Smooth muscle cell (in vitro differentiated cells): Measurements from ENCODE around the gene DENND5B. TPM values are rescaled to one million over a fixed set of nuclear protein-coding genes. Genes with fewer than 3 reads are reported as not detected.

Source experiments
- DNase-seq: peaks from one replicate; lab custom pipeline; 2025; ENCODE audit not compliant: unreplicated experiment; lab: John Stamatoyannopoulos, UW
- H2AFZ ChIP-seq: fragments of 200-600 bp; sonication (generic); 2 replicates; pipeline ENCODE4 v1.6.0; 2016; ENCODE audit warnings: antibody characterized with exemption, low read depth, mild to moderate bottlenecking
- H3F3A ChIP-seq: fragments of 200-600 bp; sonication (generic); 2 replicates; pipeline ENCODE4 v1.6.0; 2017; ENCODE audit warnings: antibody characterized with exemption, low read depth
- H3K27ac ChIP-seq: fragments of 200-600 bp; sonication (generic); 2 replicates; pipeline ENCODE4 v1.5.1; 2016; ENCODE audit warnings: low read depth, mild to moderate bottlenecking
- H3K27me3 ChIP-seq: fragments of 200-600 bp; sonication (generic); 2 replicates; pipeline ENCODE4 v1.6.1; 2016; ENCODE audit warnings: low read depth, mild to moderate bottlenecking
- H3K36me3 ChIP-seq: fragments of 200-600 bp; sonication (generic); 2 replicates; pipeline ENCODE4 v1.5.1; 2016; ENCODE audit warnings: low read depth
- H3K4me1 ChIP-seq: fragments of 200-600 bp; sonication (generic); 2 replicates; pipeline ENCODE4 v1.5.1; 2016; ENCODE audit warnings: low read depth
- H3K4me2 ChIP-seq: fragments of 200-600 bp; sonication (generic); 2 replicates; pipeline ENCODE4 v1.6.0; 2016; ENCODE audit warnings: mild to moderate bottlenecking
- H3K4me3 ChIP-seq: fragments of 200-600 bp; sonication (generic); 2 replicates; pipeline ENCODE4 v1.5.1; 2016; ENCODE audit warnings: mild to moderate bottlenecking
- H3K79me2 ChIP-seq: fragments of 200-600 bp; sonication (generic); 2 replicates; pipeline ENCODE4 v1.6.0; 2016; ENCODE audit warnings: low read depth, mild to moderate bottlenecking
- H3K9ac ChIP-seq: fragments of 200-600 bp; sonication (generic); 2 replicates; pipeline ENCODE4 v1.6.0; 2016; ENCODE audit warnings: low read depth
- H3K9me3 ChIP-seq: fragments of 200-600 bp; sonication (generic); replicated peaks from 2 replicates; pipeline ENCODE4 v1.5.1; 2016; ENCODE audit warnings: low read depth
- H4K20me1 ChIP-seq: fragments of 200-600 bp; sonication (generic); 2 replicates; pipeline ENCODE4 v1.6.0; 2016; ENCODE audit warnings: low read depth
- WGBS: methylation state at CpG from one replicate; pipeline ENCODE4 v1.1.7; 2016; ENCODE audit warnings: low lambda C conversion rate; 5-methylcytosine and 5-hydroxymethylcytosine counted together
- polyA plus RNA-seq: library from polyadenylated mRNA; unstranded; fragments of >200 nt; fragmentation: Nextera tagmentation; extraction: Ambion mirVana; gene quantifications from 2 replicates; pipeline ENCODE4 v1.2.1, GENCODE V29; 2016
- total RNA-seq: library from RNA; depleted of rRNA; stranded (reverse); fragments of >200 nt; gene quantifications from 2 replicates; pipeline ENCODE4 v1.2.3, GENCODE V29; 2014
- TF ChIP-seq, protein P1 (sequence below): fragments of 200-600 bp; sonication (generic); IDR thresholded peaks from 2 replicates; pipeline ENCODE4 v1.5.1; 2017; ENCODE audit warnings: borderline replicate concordance, mild to moderate bottlenecking, antibody characterized with exemption; ENCODE audit not compliant: insufficient read depth, poor library complexity, severe bottlenecking

DENND5B gene
- total and polyA plus RNA-seq, 2 experiments from 2014 or later, result 12.3 to 12.7 TPM

GRCh38 chr12:31465002-31465401 is 125.9 kb downstream of the DENND5B start:
- Histone ChIP-seq H4K20me1 (no peaks in the 10 kb centered on the region), H2AFZ (no peak overlapping the region), H3K4me3 (no peak overlapping the region), H3K36me3 (no peaks in the 10 kb centered on the region), H3K9me3 (no peaks in the 10 kb centered on the region), H3K79me2 (no peaks in the 10 kb centered on the region), H3K9ac (no peak overlapping the region), H3K4me2 (no peak overlapping the region), H3K27me3 (no peaks in the 10 kb centered on the region), H3K27ac (no peak overlapping the region), H3F3A (no peaks in the 10 kb centered on the region), H3K4me1 (no peaks in the 10 kb centered on the region)
- DNase-seq, result no peak
- 100% methylated on average over 2 of the region's 2 CpGs for WGBS
- TF ChIP-seq, protein P1, sequence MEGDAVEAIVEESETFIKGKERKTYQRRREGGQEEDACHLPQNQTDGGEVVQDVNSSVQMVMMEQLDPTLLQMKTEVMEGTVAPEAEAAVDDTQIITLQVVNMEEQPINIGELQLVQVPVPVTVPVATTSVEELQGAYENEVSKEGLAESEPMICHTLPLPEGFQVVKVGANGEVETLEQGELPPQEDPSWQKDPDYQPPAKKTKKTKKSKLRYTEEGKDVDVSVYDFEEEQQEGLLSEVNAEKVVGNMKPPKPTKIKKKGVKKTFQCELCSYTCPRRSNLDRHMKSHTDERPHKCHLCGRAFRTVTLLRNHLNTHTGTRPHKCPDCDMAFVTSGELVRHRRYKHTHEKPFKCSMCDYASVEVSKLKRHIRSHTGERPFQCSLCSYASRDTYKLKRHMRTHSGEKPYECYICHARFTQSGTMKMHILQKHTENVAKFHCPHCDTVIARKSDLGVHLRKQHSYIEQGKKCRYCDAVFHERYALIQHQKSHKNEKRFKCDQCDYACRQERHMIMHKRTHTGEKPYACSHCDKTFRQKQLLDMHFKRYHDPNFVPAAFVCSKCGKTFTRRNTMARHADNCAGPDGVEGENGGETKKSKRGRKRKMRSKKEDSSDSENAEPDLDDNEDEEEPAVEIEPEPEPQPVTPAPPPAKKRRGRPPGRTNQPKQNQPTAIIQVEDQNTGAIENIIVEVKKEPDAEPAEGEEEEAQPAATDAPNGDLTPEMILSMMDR, result no peak

DNA sequence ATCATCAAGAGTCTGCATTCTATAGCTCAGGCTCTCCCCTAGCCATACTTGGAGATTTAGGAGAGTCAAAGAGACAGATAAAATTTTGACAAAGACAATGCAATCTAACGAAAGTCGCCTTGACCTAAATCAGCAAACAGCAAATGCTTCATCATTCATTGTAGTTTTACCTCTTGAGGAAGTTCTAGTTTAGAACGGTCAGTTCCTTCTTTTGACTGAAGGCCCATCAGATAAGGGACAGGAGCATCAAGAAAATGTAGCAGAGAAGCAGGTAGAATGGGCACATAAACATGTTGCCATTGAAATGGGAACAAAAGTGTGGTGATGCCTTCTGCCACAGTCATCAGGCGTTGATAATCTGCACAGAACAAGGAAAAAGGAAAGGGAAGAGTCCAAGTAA is 130.9 kb downstream of the DENND5B start:
- 92% methylated on average over 4 of the region's 4 CpGs for WGBS
- TF ChIP-seq, protein P1, result no peak

DNA sequence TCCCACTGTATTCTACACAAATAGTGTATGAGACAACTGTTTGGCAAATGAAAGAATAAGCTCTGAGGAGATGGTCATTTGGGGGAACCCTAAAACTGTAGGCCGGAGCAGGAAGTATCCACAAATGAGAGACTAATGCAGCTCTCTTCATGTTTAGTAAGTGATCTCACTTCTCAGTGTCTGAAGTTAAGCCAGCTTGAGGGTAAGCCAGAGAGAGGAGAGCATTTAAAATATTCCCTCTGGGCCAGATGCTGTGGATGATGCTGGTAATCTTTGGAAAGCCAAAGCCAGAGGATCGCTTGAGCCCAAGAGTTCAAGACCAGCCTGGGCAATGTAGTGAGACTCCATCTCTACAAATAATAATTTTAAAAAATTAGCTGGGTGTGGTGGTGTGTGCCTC is 134.4 kb downstream of the DENND5B start:
- H3K9ac ChIP-seq, result no peak overlapping the region
- no peak overlapping the region for H3K27ac ChIP-seq
- H3K36me3 ChIP-seq, result no peaks in the 10 kb centered on the region
- H2AFZ ChIP-seq, result no peak overlapping the region
- no peaks in the 10 kb centered on the region for H3K79me2 ChIP-seq
- H3F3A ChIP-seq, result no peaks in the 10 kb centered on the region
- no peaks in the 10 kb centered on the region for H3K4me1 ChIP-seq
- no peak overlapping the region for H3K4me2 ChIP-seq
- no peaks in the 10 kb centered on the region for H3K9me3 ChIP-seq
- no peak overlapping the region for H3K4me3 ChIP-seq
- 98% methylated on average over 2 of the region's 2 CpGs for WGBS
- DNase-seq, result no peak
- no peaks in the 10 kb centered on the region for H3K27me3 ChIP-seq
- TF ChIP-seq, protein P1, result no peak
- no peaks in the 10 kb centered on the region for H4K20me1 ChIP-seq

More for the DNA sequence above, 130.9 kb downstream of the DENND5B start:
- no peaks in the 10 kb centered on the region for H3K9me3 ChIP-seq
- H3K36me3 ChIP-seq, result no peaks in the 10 kb centered on the region
- H2AFZ ChIP-seq, result no peak overlapping the region
- no peaks in the 10 kb centered on the region for H3F3A ChIP-seq
- H3K27me3 ChIP-seq, result no peaks in the 10 kb centered on the region
- no peaks in the 10 kb centered on the region for H3K79me2 ChIP-seq
- no peak overlapping the region for H3K4me2 ChIP-seq
- no peak overlapping the region for H3K27ac ChIP-seq
- DNase-seq, result no peak
- no peak overlapping the region for H3K9ac ChIP-seq
- no peaks in the 10 kb centered on the region for H4K20me1 ChIP-seq
- no peak overlapping the region for H3K4me3 ChIP-seq
- H3K4me1 ChIP-seq, result no peaks in the 10 kb centered on the region

DNA sequence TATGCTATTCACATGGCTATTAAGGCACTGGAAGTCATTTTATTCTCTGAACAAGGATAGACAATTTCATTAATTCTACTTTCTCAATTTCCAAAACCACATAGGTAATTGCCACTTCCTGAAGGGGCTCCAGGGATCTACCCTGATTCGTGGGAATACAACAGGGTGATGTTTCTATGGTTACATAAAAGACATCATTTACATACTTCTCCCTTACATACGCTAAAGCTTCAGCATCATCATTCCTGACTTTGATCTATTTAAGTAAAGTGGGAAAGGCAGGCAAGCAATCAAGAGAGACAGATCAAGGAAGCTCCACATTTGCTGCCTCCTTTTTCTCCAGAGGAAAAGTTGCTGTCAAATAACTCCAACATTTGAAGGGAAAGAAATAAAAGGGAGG is 146.2 kb downstream of the DENND5B start:
- H4K20me1 ChIP-seq, result no peaks in the 10 kb centered on the region
- no peak overlapping the region for H3K4me3 ChIP-seq
- H3K9ac ChIP-seq, result no peak overlapping the region
- no peaks in the 10 kb centered on the region for H3K36me3 ChIP-seq
- H3K9me3 ChIP-seq, result no peaks in the 10 kb centered on the region
- H3K4me1 ChIP-seq, result no peaks in the 10 kb centered on the region
- no peaks in the 10 kb centered on the region for H3F3A ChIP-seq
- no peak overlapping the region for H3K4me2 ChIP-seq
- no peak overlapping the region for H3K27ac ChIP-seq
- no peaks in the 10 kb centered on the region for H3K27me3 ChIP-seq
- no peaks in the 10 kb centered on the region for H3K79me2 ChIP-seq
- DNase-seq, result no peak
- 76% methylated on average over 2 of the region's 2 CpGs for WGBS
- H2AFZ ChIP-seq, result no peak overlapping the region
- TF ChIP-seq, protein P1, result no peak
